IMR-90 (cell line): ENCODE results near the gene LZIC. TPM values are rescaled to one million over a fixed set of nuclear protein-coding genes. Genes with fewer than 3 reads are reported as not detected.
"Not testable (repeated sequence)": the region's sequence is repeated elsewhere in the genome, so short reads cannot be mapped to it uniquely, and the experiment has no call there.

Experiments used
- ATAC-seq: fragments of 200-7000 bp; cut with Tn5 transposase; 2 replicates; pipeline ENCODE4 v1.9.1; 2020; ENCODE audit warnings: low read depth, mild to moderate bottlenecking, moderate library complexity
- BruUV-seq: library from RNA; stranded (reverse); fragments of 400-500 nt; replicated peaks from 2 replicates; lab custom pipeline; 2021; lab: Mats Ljungman, UMichigan
- CTCF ChIA-PET: fragments of 300-600 bp; formaldehyde crosslinking; extraction: SDS; loops from one replicate; lab custom pipeline; 2021; ENCODE audit warnings: antibody characterized with exemption; lab: Yijun Ruan, JAX
- POLR2A ChIA-PET: fragments of 300-600 bp; sonication (Branson Sonifier 250); formaldehyde crosslinking; loops from one replicate; lab custom pipeline; 2022; ENCODE audit warnings: antibody characterized with exemption; ENCODE audit not compliant: unreplicated experiment; lab: Charles Lee
- DNase-seq: peaks from one replicate; pipeline ENCODE4 v3.0.0; 2013
- H2AFZ ChIP-seq: replicated peaks from 2 replicates; pipeline ENCODE3; 2013; ENCODE audit warnings: low read length, mild to moderate bottlenecking; ENCODE audit not compliant: poor library complexity
- H2AK5ac ChIP-seq: 2 replicates; pipeline ENCODE4 v1.6.1; 2013; ENCODE audit warnings: low read depth, low read length, inconsistent platforms
- H2AK9ac ChIP-seq: replicated peaks from 2 replicates; pipeline ENCODE3; 2013; ENCODE audit warnings: mild to moderate bottlenecking, low read depth, low read length, moderate library complexity; ENCODE audit not compliant: poor library complexity
- H2BK120ac ChIP-seq: 2 replicates; pipeline ENCODE4 v1.6.1; 2013; ENCODE audit warnings: low read depth, low read length, inconsistent platforms
- H2BK15ac ChIP-seq: 3 replicates; pipeline ENCODE4 v1.6.1; 2013; ENCODE audit warnings: low read depth, low read length, inconsistent platforms
- H2BK20ac ChIP-seq: 2 replicates; pipeline ENCODE4 v1.6.1; 2013; ENCODE audit warnings: low read depth, mild to moderate bottlenecking, inconsistent platforms, low read length, moderate library complexity
- H2BK5ac ChIP-seq: 2 replicates; pipeline ENCODE4 v1.6.1; 2013; ENCODE audit warnings: mild to moderate bottlenecking, low read depth, low read length, inconsistent platforms; ENCODE audit not compliant: poor library complexity, severe bottlenecking
- H3K14ac ChIP-seq: replicated peaks from 2 replicates; pipeline ENCODE4 v1.6.1; 2013; ENCODE audit warnings: low read depth, low read length, inconsistent platforms
- H3K18ac ChIP-seq: 2 replicates; pipeline ENCODE4 v1.6.1; 2013; ENCODE audit warnings: low read depth, low read length, control low read depth
- H3K23ac ChIP-seq: 2 replicates; pipeline ENCODE4 v1.6.1; 2013; ENCODE audit warnings: low read depth, low read length, inconsistent platforms
- H3K27ac ChIP-seq: 2 replicates; pipeline ENCODE4 v1.5.1; 2013; ENCODE audit warnings: mild to moderate bottlenecking, control low read depth, low read length; ENCODE audit not compliant: insufficient read depth
- H3K27me3 ChIP-seq: 2 replicates; pipeline ENCODE4 v1.6.1; 2013; ENCODE audit warnings: low read length; ENCODE audit not compliant: control insufficient read depth, insufficient read depth
- H3K36me3 ChIP-seq: 2 replicates; pipeline ENCODE4 v1.6.1; 2013; ENCODE audit warnings: low read length, mixed read lengths; ENCODE audit not compliant: control insufficient read depth, insufficient read depth
- H3K4ac ChIP-seq: 2 replicates; pipeline ENCODE4 v1.6.1; 2013; ENCODE audit warnings: low read depth, low read length, inconsistent platforms
- H3K4me1 ChIP-seq: 2 replicates; pipeline ENCODE4 v1.6.1; 2013; ENCODE audit warnings: low read length, mixed read lengths; ENCODE audit not compliant: control insufficient read depth, insufficient read depth
- H3K4me2 ChIP-seq: 2 replicates; pipeline ENCODE4 v1.6.1; 2013; ENCODE audit warnings: low read depth, mild to moderate bottlenecking, control low read depth, low read length, moderate library complexity
- H3K4me3 ChIP-seq: 2 replicates; pipeline ENCODE4 v1.5.1; 2013; ENCODE audit warnings: low read depth, mild to moderate bottlenecking, control low read depth, low read length, moderate library complexity; ENCODE audit not compliant: insufficient read depth
- H3K56ac ChIP-seq: 2 replicates; pipeline ENCODE4 v1.6.1; 2013; ENCODE audit warnings: low read length, inconsistent platforms; ENCODE audit not compliant: insufficient read depth; ENCODE audit errors: extremely low read depth
- H3K79me1 ChIP-seq, 2 experiments: 2 replicates each; pipeline ENCODE4 v1.6.1; 2013; ENCODE audit warnings: low read length in 2 of 2, inconsistent platforms in 1 of 2, low read depth in 1 of 2
- H3K9ac ChIP-seq: 2 replicates; pipeline ENCODE4 v1.6.1; 2013; ENCODE audit warnings: low read depth, low read length, control low read depth
- H3K9me1 ChIP-seq: 2 replicates; pipeline ENCODE4 v1.6.1; 2013; ENCODE audit warnings: low read length, inconsistent platforms; ENCODE audit not compliant: insufficient read depth
- H3K9me3 ChIP-seq: 2 replicates; pipeline ENCODE4 v1.6.1; 2013; ENCODE audit warnings: low read length; ENCODE audit not compliant: control insufficient read depth, insufficient read depth
- H4K20me1 ChIP-seq: 2 replicates; pipeline ENCODE4 v1.6.1; 2013; ENCODE audit warnings: low read length, inconsistent platforms; ENCODE audit not compliant: insufficient read depth
- H4K5ac ChIP-seq: 2 replicates; pipeline ENCODE4 v1.6.1; 2013; ENCODE audit warnings: mild to moderate bottlenecking, low read depth, low read length, control low read depth
- H4K8ac ChIP-seq, 2 experiments: 2 replicates each; pipeline ENCODE4 v1.6.1; 2013; ENCODE audit warnings: low read depth in 2 of 2, low read length in 2 of 2, control low read depth in 1 of 2, inconsistent platforms in 1 of 2
- H4K91ac ChIP-seq: 2 replicates; pipeline ENCODE4 v1.6.1; 2013; ENCODE audit warnings: low read depth, low read length, inconsistent platforms; ENCODE audit not compliant: insufficient read depth
- WGBS, 2 experiments: methylation state at CpG; one replicate each; pipeline versions ENCODE4 v1.1.5 to v1.1.7; 2013; ENCODE audit warnings: missing lambda C conversion rate in 2 of 2; ENCODE audit not compliant: insufficient read length in 1 of 2; ENCODE audit errors: extremely low coverage in 2 of 2; 5-methylcytosine and 5-hydroxymethylcytosine counted together
- dilution Hi-C: fragments of 300-500 bp; cut with HindIII; formaldehyde crosslinking; loops from one replicate; pipeline ENCODE4 v1.14.3; 2018; ENCODE audit warnings: low sequenced_read_pairs; ENCODE audit not compliant: unreplicated experiment
- in situ Hi-C: fragments of 300-500 bp; cut with MboI; formaldehyde crosslinking; loops from 3 replicates; pipeline ENCODE4 v1.14.3; 2019; ENCODE audit warnings: low sequenced_read_pairs, inconsistent platforms, mixed read lengths
- intact Hi-C: fragments of 100-400 bp; cut with micrococcal nuclease; formaldehyde crosslinking; loops from 2 replicates; pipeline ENCODE4 v1.10.0; 2022
- polyA plus RNA-seq, 3 experiments: library from polyadenylated mRNA; depleted of rRNA; stranded (reverse); fragments of >200 nt; gene quantifications; 2 replicates each; pipeline ENCODE4 v1.2.3, GENCODE V29; 2012; ENCODE audit warnings: low replicate concordance in 1 of 3
- total RNA-seq: library from RNA; depleted of rRNA; stranded (reverse); fragments of >200 nt; gene quantifications from 2 replicates; pipeline ENCODE4 v1.2.3, GENCODE V29; 2012

LZIC gene
- total and polyA plus RNA-seq, 2 of the 4 experiments (the other 2 are of a cell fraction): 11.6 to 19.0 TPM

GRCh38 chr1:9917495-9917894 is 25.7 kb downstream of the LZIC start:
- H3K36me3 ChIP-seq, H2AK5ac ChIP-seq, H3K23ac ChIP-seq, DNase-seq, H3K4me2 ChIP-seq, H4K20me1 ChIP-seq, intact Hi-C loops, H3K9me3 ChIP-seq, H2AFZ ChIP-seq, H2BK120ac ChIP-seq, H3K56ac ChIP-seq, H3K9me1 ChIP-seq, H3K4me1 ChIP-seq, H3K9ac ChIP-seq, ATAC-seq, in situ Hi-C loops, H3K79me1 ChIP-seq, H3K27ac ChIP-seq, BruUV-seq, H2BK15ac ChIP-seq, dilution Hi-C loops, H3K14ac ChIP-seq, H2BK5ac ChIP-seq, H4K91ac ChIP-seq, H3K18ac ChIP-seq, H3K4ac ChIP-seq, H3K4me3 ChIP-seq, H3K27me3 ChIP-seq, CTCF ChIA-PET, H2AK9ac ChIP-seq, H4K5ac ChIP-seq, H4K8ac ChIP-seq, H2BK20ac ChIP-seq: not testable (repeated sequence)
- WGBS, 2 experiments: no CpG with 5 or more reads among the region's 3 CpGs
- POLR2A ChIA-PET: interaction anchor here (0.6 kb wide), 1 partner anchor 238 kb away, joined by 6 read pairs; no protein-coding TSS in a partner anchor
